Lower lobe of right lung (tissue), 2 donors: ENCODE data around the gene VWA3B. TPM values are rescaled to one million over a fixed set of nuclear protein-coding genes. Genes with fewer than 3 reads are reported as not detected.

Experiments used
- ATAC-seq, 2 donors: fragments of 200-7000 bp; cut with Tn5 transposase; one replicate each; pipeline ENCODE4 v1.9.1; 2020 to 2022; ENCODE audit warnings: mild to moderate bottlenecking in 2 of 2, moderate library complexity in 2 of 2
- DNase-seq: peaks from one replicate; pipeline ENCODE4 v3.0.0-alpha.2; 2020
- H3K27ac ChIP-seq: fragments of 200-600 bp; one replicate; pipeline ENCODE4 v1.8.0; 2022
- H3K27me3 ChIP-seq: fragments of 200-600 bp; one replicate; pipeline ENCODE4 v1.8.0; 2022; ENCODE audit warnings: low read depth
- H3K36me3 ChIP-seq: fragments of 200-600 bp; one replicate; pipeline ENCODE4 v1.8.0; 2022; ENCODE audit warnings: mild to moderate bottlenecking
- H3K4me1 ChIP-seq: fragments of 200-600 bp; one replicate; pipeline ENCODE4 v1.8.0; 2022
- H3K4me3 ChIP-seq: fragments of 200-600 bp; one replicate; pipeline ENCODE4 v1.8.0; 2022; ENCODE audit warnings: mild to moderate bottlenecking
- H3K9me3 ChIP-seq: fragments of 200-600 bp; one replicate; pipeline ENCODE4 v1.8.0; 2022
- CTCF ChIP-seq: fragments of 200-600 bp; IDR thresholded peaks from one replicate; pipeline ENCODE4 v1.8.0; 2022; ENCODE audit warnings: antibody characterized with exemption, mild to moderate bottlenecking
- intact Hi-C: fragments of 100-400 bp; cut with DNase I; formaldehyde crosslinking; loops from one replicate; pipeline ENCODE4 v1.11.0; 2022
- total RNA-seq: library from RNA; stranded (reverse); fragmentation: NEBNext Ultra II Directional; extraction: Animal tissue kit (Norgen Biotek cat#: 25700); gene quantifications from one replicate; pipeline ENCODE4 v1.2.1, GENCODE V29; 2021
- donor health status: DM: no; HTN: yes; CAD: no; lungs with severe emphysema.

The VWA3B gene
- total RNA-seq, 1 donor from 2014 or later = 7.9 TPM

- Histone ChIP-seq H3K4me3 (peak overlapping the region; percentile 29), H3K36me3 (no peaks in the 10 kb centered on the region), H3K27me3 (no peaks in the 10 kb centered on the region), H3K27ac (no peak overlapping the region), H3K4me1 (no peaks in the 10 kb centered on the region), H3K9me3 (no peaks in the 10 kb centered on the region)
- intact Hi-C loops = no loop called here
- DNase-seq (no peak), ATAC-seq (no peak)
- TF ChIP-seq CTCF = no peak
Observed at GRCh38 chr2:98149333-98149697, 62.3 kb downstream of the VWA3B start.

GRCh38 chr2:98153481-98153880 is 66.5 kb downstream of the VWA3B start:
- Histone ChIP-seq H3K27ac (no peak overlapping the region), H3K9me3 (no peaks in the 10 kb centered on the region), H3K36me3 (no peaks in the 10 kb centered on the region), H3K4me1 (no peaks in the 10 kb centered on the region), H3K27me3 (no peaks in the 10 kb centered on the region), H3K4me3 (no peak overlapping the region)
- DNase-seq (no peak), ATAC-seq (no peak)
- TF ChIP-seq CTCF = no peak
- intact Hi-C loops = no loop called here

- H3K4me3 ChIP-seq = no peak overlapping the region
- H3K36me3 ChIP-seq = no peaks in the 10 kb centered on the region
- no peak overlapping the region for H3K27ac ChIP-seq
- no peaks in the 10 kb centered on the region for H3K9me3 ChIP-seq
- intact Hi-C loops = no loop called here
- H3K27me3 ChIP-seq = no peaks in the 10 kb centered on the region
- ATAC-seq = no peak
- TF ChIP-seq CTCF = no peak
- H3K4me1 ChIP-seq = no peaks in the 10 kb centered on the region
- DNase-seq = no peak
Observed at GRCh38 chr2:98155291-98155690, 68.3 kb downstream of the VWA3B start.

GRCh38 chr2:98155716-98156115 is 68.7 kb downstream of the VWA3B start:
- Histone ChIP-seq H3K36me3 (no peaks in the 10 kb centered on the region), H3K4me1 (no peaks in the 10 kb centered on the region), H3K27ac (no peak overlapping the region), H3K9me3 (no peaks in the 10 kb centered on the region), H3K27me3 (no peaks in the 10 kb centered on the region), H3K4me3 (no peak overlapping the region)
- intact Hi-C loops = no loop called here
- no peak for ATAC-seq
- TF ChIP-seq CTCF = no peak
- no peak for DNase-seq

- Histone ChIP-seq H3K4me1 (no peaks in the 10 kb centered on the region), H3K4me3 (no peak overlapping the region), H3K27me3 (no peaks in the 10 kb centered on the region), H3K9me3 (no peaks in the 10 kb centered on the region), H3K36me3 (no peaks in the 10 kb centered on the region), H3K27ac (no peak overlapping the region)
- DNase-seq (no peak), ATAC-seq (no peak)
- intact Hi-C loops = no loop called here
- no peak for TF ChIP-seq CTCF
Observed at GRCh38 chr2:98156304-98156703, 69.3 kb downstream of the VWA3B start.

GRCh38 chr2:98157557-98157956 is 70.6 kb downstream of the VWA3B start:
- ATAC-seq (no peak), DNase-seq (no peak)
- TF ChIP-seq CTCF = no peak
- no peaks in the 10 kb centered on the region for H3K36me3 ChIP-seq
- no peaks in the 10 kb centered on the region for H3K4me1 ChIP-seq
- no peaks in the 10 kb centered on the region for H3K9me3 ChIP-seq
- intact Hi-C loops = no loop called here
- no peaks in the 10 kb centered on the region for H3K27me3 ChIP-seq
- no peak overlapping the region for H3K27ac ChIP-seq
- H3K4me3 ChIP-seq = no peak overlapping the region
